ENCODE data around the gene VSNL1.
"Not testable (repeated sequence)": the region's sequence is repeated elsewhere in the genome, so short reads cannot be mapped to it uniquely, and the experiment has no call there.

The VSNL1 gene

GRCh38 chr2:17543131-17543660, 2.7 kb downstream of the VSNL1 start:
- FAIRE-seq, result no peak

- no peak for FAIRE-seq
Measured at GRCh38 chr2:17543848-17544247, 3.4 kb downstream of the VSNL1 start.

GRCh38 chr2:17544256-17544655, 3.8 kb downstream of the VSNL1 start:
- FAIRE-seq, result no peak

GRCh38 chr2:17545680-17546613, 5.5 kb downstream of the VSNL1 start:
- peak; percentile 30 for FAIRE-seq

GRCh38 chr2:17547237-17547636, 6.7 kb downstream of the VSNL1 start:
- FAIRE-seq, result no peak

GRCh38 chr2:17547737-17548136, 7.2 kb downstream of the VSNL1 start:
- no peak for FAIRE-seq

GRCh38 chr2:17550907-17551306, 10.4 kb downstream of the VSNL1 start:
- FAIRE-seq, result no peak

GRCh38 chr2:17555150-17555549, 14.7 kb downstream of the VSNL1 start:
- no peak for FAIRE-seq

- FAIRE-seq, result no peak
Measured at GRCh38 chr2:17557596-17557995, 17.1 kb downstream of the VSNL1 start.

GRCh38 chr2:17558053-17558452, 17.6 kb downstream of the VSNL1 start:
- FAIRE-seq, result no peak

- no peak for FAIRE-seq
Measured at GRCh38 chr2:17558878-17559277, 18.4 kb downstream of the VSNL1 start.

- FAIRE-seq, result not testable (repeated sequence)
Measured at GRCh38 chr2:17565726-17566125, 25.2 kb downstream of the VSNL1 start.

- no peak for FAIRE-seq
Measured at GRCh38 chr2:17571681-17572080, 31.2 kb downstream of the VSNL1 start.

- FAIRE-seq, result no peak
Measured at GRCh38 chr2:17573085-17573803, 32.7 kb downstream of the VSNL1 start.

GRCh38 chr2:17573804-17574175, 33.3 kb downstream of the VSNL1 start:
- no peak for FAIRE-seq

GRCh38 chr2:17574406-17575073, 34.0 kb downstream of the VSNL1 start:
- FAIRE-seq, result no peak

GRCh38 chr2:17576802-17577201, 36.3 kb downstream of the VSNL1 start:
- FAIRE-seq, result no peak

GRCh38 chr2:17578466-17578928, 38.0 kb downstream of the VSNL1 start:
- no peak for FAIRE-seq

- no peak for FAIRE-seq
Measured at GRCh38 chr2:17579605-17580318, 39.3 kb downstream of the VSNL1 start.

GRCh38 chr2:17580319-17580715, 39.8 kb downstream of the VSNL1 start:
- FAIRE-seq, result no peak

GRCh38 chr2:17581831-17582230, 41.3 kb downstream of the VSNL1 start:
- FAIRE-seq, result no peak

GRCh38 chr2:17583166-17583565, 42.7 kb downstream of the VSNL1 start:
- FAIRE-seq, result no peak

GRCh38 chr2:17583646-17584045, 43.1 kb downstream of the VSNL1 start:
- FAIRE-seq, result no peak

Measured in A204.1 (cell line).